T47D (cell line): ENCODE data around the gene KRT86.
"Not testable (repeated sequence)": the region's sequence is repeated elsewhere in the genome, so short reads cannot be mapped to it uniquely, and the experiment has no call there.

Experiments
- DNase-seq, 2 experiments: peaks; one replicate each; pipeline versions ENCODE4 v3.0.0 to v3.0.0-alpha.2; 2011 to 2012; ENCODE audit warnings: low read depth in 1 of 2, low spot score in 1 of 2
- JUND ChIP-seq: IDR thresholded peaks from 2 replicates; pipeline ENCODE4 v1.6.1; 2012; ENCODE audit warnings: low read depth
- in situ Hi-C: cut with HindIII; loops from 2 replicates; pipeline ENCODE4 v1.10.0; 2016; ENCODE audit warnings: low sequenced_read_pairs, low pct_unique_long_range_greater_than_20kb

The KRT86 gene

GRCh38 chr12:52275686-52276085 is 1.2 kb downstream of the KRT86 start:
- in situ Hi-C loops: no loop called here
- DNase-seq: no peak
- no peak for TF ChIP-seq JUND

- DNase-seq: no peak
- no peak for TF ChIP-seq JUND
- in situ Hi-C loops: no loop called here
Observed at GRCh38 chr12:52277486-52278245, 3.2 kb downstream of the KRT86 start.

GRCh38 chr12:52278575-52279421 is 4.4 kb downstream of the KRT86 start:
- peak; percentile 84 to 88 for DNase-seq
- TF ChIP-seq JUND: no peak
- in situ Hi-C loops: no loop called here

- no peak for DNase-seq
- in situ Hi-C loops: no loop called here
- no peak for TF ChIP-seq JUND
Observed at GRCh38 chr12:52279422-52280318, 5.2 kb downstream of the KRT86 start.

- in situ Hi-C loops: no loop called here
- TF ChIP-seq JUND: no peak
- DNase-seq: peak in 1 of 2 experiments; percentile 80
Observed at GRCh38 chr12:52280319-52280795, 5.9 kb downstream of the KRT86 start.

- in situ Hi-C loops: no loop called here
- TF ChIP-seq JUND: no peak
- peak in 1 of 2 experiments; percentile 70 for DNase-seq
Observed at GRCh38 chr12:52280796-52281560, 6.5 kb downstream of the KRT86 start.

- in situ Hi-C loops: no loop called here
- DNase-seq: no peak
- TF ChIP-seq JUND: no peak
Observed at GRCh38 chr12:52284562-52285171, 10.2 kb downstream of the KRT86 start.

GRCh38 chr12:52285172-52285745 is 10.8 kb downstream of the KRT86 start:
- no peak for TF ChIP-seq JUND
- in situ Hi-C loops: no loop called here
- DNase-seq: no peak

GRCh38 chr12:52285851-52286530 is 11.5 kb downstream of the KRT86 start:
- TF ChIP-seq JUND: no peak
- DNase-seq: no peak
- in situ Hi-C loops: no loop called here

GRCh38 chr12:52286857-52287785 is 12.7 kb downstream of the KRT86 start:
- in situ Hi-C loops: not testable (repeated sequence)

GRCh38 chr12:52287816-52288805 is 13.7 kb downstream of the KRT86 start:
- DNase-seq, in situ Hi-C loops: not testable (repeated sequence)

More at GRCh38 chr12:52286857-52287785, 12.7 kb downstream of the KRT86 start:
- DNase-seq: not testable (repeated sequence)

- DNase-seq, in situ Hi-C loops: not testable (repeated sequence)
Observed at GRCh38 chr12:52290483-52291134, 16.2 kb downstream of the KRT86 start.
